Retinal pigment epithelial cell (primary cell): ENCODE results near the gene PSMA7.

ENCODE experiments used
- DNase-seq: peaks from one replicate; pipeline ENCODE4 v3.0.0-alpha.2; 2010; ENCODE audit warnings: low read depth
- H3K4me3 ChIP-seq: 2 replicates; pipeline ENCODE4 v1.5.1; 2011; ENCODE audit warnings: mild to moderate bottlenecking, low read length, control low read depth, moderate library complexity
- CTCF ChIP-seq: conservative IDR thresholded peaks from 2 replicates; pipeline ENCODE4 v1.5.1; 2011; ENCODE audit warnings: low read depth, low read length, control low read depth, inconsistent platforms

PSMA7 gene

GRCh38 chr20:62176866-62177265 lies 33.7 kb upstream of the PSMA7 start:
- no peak overlapping the region for H3K4me3 ChIP-seq
- DNase-seq, result no peak
- no peak for TF ChIP-seq CTCF

- H3K4me3 ChIP-seq, result no peak overlapping the region
- no peak for DNase-seq
- no peak for TF ChIP-seq CTCF
Observed at GRCh38 chr20:62175711-62176110, 32.5 kb upstream of the PSMA7 start.

GRCh38 chr20:62174870-62175624 lies 31.9 kb upstream of the PSMA7 start:
- no peak for TF ChIP-seq CTCF
- DNase-seq, result no peak

GRCh38 chr20:62174021-62174804 lies 31.0 kb upstream of the PSMA7 start:
- no peak for DNase-seq
- H3K4me3 ChIP-seq, result no peak overlapping the region
- TF ChIP-seq CTCF, result no peak

More at GRCh38 chr20:62174870-62175624, 31.9 kb upstream of the PSMA7 start:
- H3K4me3 ChIP-seq, result no peak overlapping the region

- no peak for TF ChIP-seq CTCF
Observed at GRCh38 chr20:62172666-62173065, 29.5 kb upstream of the PSMA7 start.

GRCh38 chr20:62171245-62171644 lies 28.1 kb upstream of the PSMA7 start:
- TF ChIP-seq CTCF, result no peak
- DNase-seq, result no peak

More at GRCh38 chr20:62172666-62173065, 29.5 kb upstream of the PSMA7 start:
- H3K4me3 ChIP-seq, result no peak overlapping the region
- no peak for DNase-seq

GRCh38 chr20:62170536-62170935 lies 27.3 kb upstream of the PSMA7 start:
- no peak for DNase-seq
- no peak overlapping the region for H3K4me3 ChIP-seq
- no peak for TF ChIP-seq CTCF

More at GRCh38 chr20:62171245-62171644, 28.1 kb upstream of the PSMA7 start:
- no peak overlapping the region for H3K4me3 ChIP-seq
